ENCODE results near the gene CADPS.

The CADPS gene

GRCh38 chr3:62404321-62404720 lies 470.9 kb downstream of the CADPS start:
- TF ChIP-seq CTCF (IDR thresholded peaks at IDR 0.05) (no peak), ZFX (IDR thresholded peaks at IDR 0.05; ENCODE audit: borderline replicate concordance) (no peak)

GRCh38 chr3:62403765-62404164 lies 471.5 kb downstream of the CADPS start:
- TF ChIP-seq CTCF (IDR thresholded peaks at IDR 0.05): no peak
- no peak for TF ChIP-seq ZFX (IDR thresholded peaks at IDR 0.05; ENCODE audit: borderline replicate concordance)
- no peak overlapping the region for H3K27ac ChIP-seq

More at GRCh38 chr3:62404321-62404720, 470.9 kb downstream of the CADPS start:
- H3K27ac ChIP-seq: no peak overlapping the region

GRCh38 chr3:62392626-62393292 lies 482.5 kb downstream of the CADPS start:
- no peak for TF ChIP-seq CTCF (IDR thresholded peaks at IDR 0.05)
- TF ChIP-seq ZFX (IDR thresholded peaks at IDR 0.05; ENCODE audit: borderline replicate concordance): no peak
- no peak overlapping the region for H3K27ac ChIP-seq

- TF ChIP-seq ZFX (IDR thresholded peaks at IDR 0.05; ENCODE audit: borderline replicate concordance) (no peak), CTCF (IDR thresholded peaks at IDR 0.05) (no peak)
Observed at GRCh38 chr3:62387251-62387650, 488.0 kb downstream of the CADPS start.

GRCh38 chr3:62379321-62379798 lies 495.9 kb downstream of the CADPS start:
- TF ChIP-seq CTCF (IDR thresholded peaks at IDR 0.05): no peak
- no peak for TF ChIP-seq ZFX (IDR thresholded peaks at IDR 0.05; ENCODE audit: borderline replicate concordance)
- no peak overlapping the region for H3K27ac ChIP-seq

More at GRCh38 chr3:62387251-62387650, 488.0 kb downstream of the CADPS start:
- H3K27ac ChIP-seq: no peak overlapping the region

GRCh38 chr3:62378921-62379320 lies 496.3 kb downstream of the CADPS start:
- no peak overlapping the region for H3K27ac ChIP-seq
- no peak for TF ChIP-seq CTCF (IDR thresholded peaks at IDR 0.05)
- no peak for TF ChIP-seq ZFX (IDR thresholded peaks at IDR 0.05; ENCODE audit: borderline replicate concordance)

GRCh38 chr3:62378311-62378789 lies 496.9 kb downstream of the CADPS start:
- no peak for TF ChIP-seq ZFX (IDR thresholded peaks at IDR 0.05; ENCODE audit: borderline replicate concordance)
- TF ChIP-seq CTCF (IDR thresholded peaks at IDR 0.05): no peak

More at GRCh38 chr3:62378311-62378789, 496.9 kb downstream of the CADPS start:
- H3K27ac ChIP-seq: no peak overlapping the region

Data from 22Rv1 (cell line).